ENCODE results near the gene ZNF181. TPM values are rescaled to one million over a fixed set of nuclear protein-coding genes. Genes with fewer than 3 reads are reported as not detected.

The ZNF181 gene
- total RNA-seq, 1 donor from 2014 or later = 8.5 TPM

- Mint-ChIP-seq H3K9me3 (peaks cover 19% of the 10 kb centered on the region), H3K4me1 (ENCODE audit: unreplicated experiment) (no peaks in the 10 kb centered on the region), H3K27ac (no peak overlapping the region), H3K4me3 (no peak overlapping the region), H3K36me3 (no peaks in the 10 kb centered on the region), H3K27me3 (peaks cover 18% of the 10 kb centered on the region)
- no peak for DNase-seq (ENCODE audit: extremely low spot score, unreplicated experiment)
- TF ChIP-seq CTCF (conservative IDR thresholded peaks at IDR 0.05) = no peak
These were observed 18.7 kb upstream of the ZNF181 start for GRCh38 chr19:34715357-34715756.

- Mint-ChIP-seq H3K4me3 (no peak overlapping the region), H3K9me3 (no peaks in the 10 kb centered on the region), H3K27ac (no peak overlapping the region), H3K4me1 (ENCODE audit: unreplicated experiment) (no peaks in the 10 kb centered on the region), H3K27me3 (peaks cover 56% of the 10 kb centered on the region), H3K36me3 (no peaks in the 10 kb centered on the region)
- TF ChIP-seq CTCF (conservative IDR thresholded peaks at IDR 0.05) = no peak
- no peak for DNase-seq (ENCODE audit: extremely low spot score, unreplicated experiment)
These were observed 11.7 kb upstream of the ZNF181 start for GRCh38 chr19:34722353-34722752.

GRCh38 chr19:34725400-34725799 is 8.6 kb upstream of the ZNF181 start:
- H3K4me1 Mint-ChIP-seq (ENCODE audit: unreplicated experiment) = no peaks in the 10 kb centered on the region
- no peak overlapping the region for H3K27ac Mint-ChIP-seq
- no peak for DNase-seq (ENCODE audit: extremely low spot score, unreplicated experiment)
- TF ChIP-seq CTCF (conservative IDR thresholded peaks at IDR 0.05) = no peak
- H3K9me3 Mint-ChIP-seq = no peaks in the 10 kb centered on the region
- no peaks in the 10 kb centered on the region for H3K36me3 Mint-ChIP-seq
- no peak overlapping the region for H3K4me3 Mint-ChIP-seq
- H3K27me3 Mint-ChIP-seq = peaks cover 50% of the 10 kb centered on the region

GRCh38 chr19:34731019-34731829 is 2.8 kb upstream of the ZNF181 start:
- peaks cover 6% of the 10 kb centered on the region for H3K36me3 Mint-ChIP-seq
- TF ChIP-seq CTCF (conservative IDR thresholded peaks at IDR 0.05) = no peak
- peak overlapping the region; percentile 63 for H3K4me3 Mint-ChIP-seq
- H3K9me3 Mint-ChIP-seq = no peaks in the 10 kb centered on the region
- H3K27me3 Mint-ChIP-seq = peaks cover 9% of the 10 kb centered on the region
- H3K27ac Mint-ChIP-seq = no peak overlapping the region
- no peak for DNase-seq (ENCODE audit: extremely low spot score, unreplicated experiment)
- peaks cover 19% of the 10 kb centered on the region for H3K4me1 Mint-ChIP-seq (ENCODE audit: unreplicated experiment)

GRCh38 chr19:34731964-34732363 is 2.1 kb upstream of the ZNF181 start:
- H3K4me1 Mint-ChIP-seq (ENCODE audit: unreplicated experiment) = peaks cover 19% of the 10 kb centered on the region
- H3K36me3 Mint-ChIP-seq = peaks cover 6% of the 10 kb centered on the region
- no peaks in the 10 kb centered on the region for H3K9me3 Mint-ChIP-seq
- H3K27me3 Mint-ChIP-seq = peaks cover 3% of the 10 kb centered on the region
- no peak for TF ChIP-seq CTCF (conservative IDR thresholded peaks at IDR 0.05)
- peak overlapping the region; percentile 63 for H3K4me3 Mint-ChIP-seq
- H3K27ac Mint-ChIP-seq = no peak overlapping the region
- no peak for DNase-seq (ENCODE audit: extremely low spot score, unreplicated experiment)
